GM23248 (cell line): Measurements from ENCODE around the gene SPINK6. TPM values are rescaled to one million over a fixed set of nuclear protein-coding genes. Genes with fewer than 3 reads are reported as not detected.

ENCODE experiments used
- DNase-seq: peaks from one replicate; pipeline ENCODE4 v3.0.0-alpha.2; 2015
- H2AFZ ChIP-seq: fragments of 200-600 bp; sonication (generic); 2 replicates; pipeline ENCODE4 v1.6.1; 2016; ENCODE audit warnings: antibody characterized with exemption
- H3F3A ChIP-seq: fragments of 200-600 bp; sonication (generic); 2 replicates; pipeline ENCODE4 v1.6.1; 2016; ENCODE audit warnings: mild to moderate bottlenecking, antibody characterized with exemption, mixed run types; ENCODE audit not compliant: insufficient read depth
- H3K27ac ChIP-seq: fragments of 200-600 bp; sonication (generic); 2 replicates; pipeline ENCODE4 v1.5.1; 2016; ENCODE audit warnings: mild to moderate bottlenecking
- H3K27me3 ChIP-seq: fragments of 200-600 bp; sonication (generic); replicated peaks from 2 replicates; pipeline ENCODE4 v1.6.1; 2016; ENCODE audit warnings: mild to moderate bottlenecking; ENCODE audit not compliant: insufficient read depth
- H3K36me3 ChIP-seq: fragments of 200-600 bp; sonication (generic); 2 replicates; pipeline ENCODE4 v1.6.1; 2016; ENCODE audit warnings: low read depth, mild to moderate bottlenecking
- H3K4me1 ChIP-seq: fragments of 200-600 bp; sonication (generic); 2 replicates; pipeline ENCODE4 v1.6.1; 2016; ENCODE audit warnings: mild to moderate bottlenecking; ENCODE audit not compliant: insufficient read depth
- H3K4me2 ChIP-seq: fragments of 200-600 bp; sonication (generic); one replicate; pipeline ENCODE4 v1.6.1; 2016; ENCODE audit warnings: mild to moderate bottlenecking; ENCODE audit not compliant: unreplicated experiment
- H3K4me3 ChIP-seq: fragments of 200-600 bp; sonication (generic); 2 replicates; pipeline ENCODE4 v1.5.1; 2016; ENCODE audit warnings: mild to moderate bottlenecking
- H3K79me2 ChIP-seq: fragments of 200-600 bp; sonication (generic); 2 replicates; pipeline ENCODE4 v1.6.1; 2016; ENCODE audit warnings: mild to moderate bottlenecking; ENCODE audit not compliant: insufficient read depth
- H3K9ac ChIP-seq: fragments of 200-600 bp; sonication (generic); 2 replicates; pipeline ENCODE4 v1.6.1; 2016; ENCODE audit warnings: mild to moderate bottlenecking
- H3K9me2 ChIP-seq: fragments of 200-600 bp; sonication (generic); 2 replicates; pipeline ENCODE4 v1.6.1; 2016; ENCODE audit warnings: mixed run types, mild to moderate bottlenecking, moderate library complexity; ENCODE audit not compliant: insufficient read depth
- H3K9me3 ChIP-seq: fragments of 200-600 bp; sonication (generic); one replicate; pipeline ENCODE4 v1.6.1; 2017; ENCODE audit warnings: low read depth
- H4K20me1 ChIP-seq: fragments of 200-600 bp; sonication (generic); 2 replicates; pipeline ENCODE4 v1.6.0; 2016; ENCODE audit not compliant: insufficient read depth
- EZH2 ChIP-seq: fragments of 200-600 bp; sonication (generic); IDR thresholded peaks from 2 replicates; pipeline ENCODE4 v1.6.1; 2018; ENCODE audit warnings: antibody characterized with exemption, mild to moderate bottlenecking; ENCODE audit not compliant: insufficient read depth, poor library complexity, severe bottlenecking
- EZH2phosphoT487 ChIP-seq: fragments of 200-600 bp; sonication (generic); IDR thresholded peaks from 2 replicates; pipeline ENCODE4 v1.6.1; 2018; ENCODE audit warnings: antibody characterized with exemption, moderate library complexity, mild to moderate bottlenecking, low read depth; ENCODE audit not compliant: insufficient read depth
- WGBS, 2 experiments: methylation state at CpG; one replicate each; pipeline ENCODE4 v1.1.6; 2015 to 2017; ENCODE audit warnings: low lambda C conversion rate in 2 of 2, low coverage in 1 of 2; ENCODE audit errors: missing lambda C conversion rate in 2 of 2; 5-methylcytosine and 5-hydroxymethylcytosine counted together
- in situ Hi-C: fragments of 300-500 bp; cut with MboI; formaldehyde crosslinking; loops from 2 replicates; pipeline ENCODE4 v1.15.0; 2020
- polyA plus RNA-seq: library from polyadenylated mRNA; unstranded; fragments of >200 nt; fragmentation: Nextera tagmentation; extraction: Ambion mirVana; gene quantifications from 2 replicates; pipeline ENCODE4 v1.2.1, GENCODE V29; 2016
- total RNA-seq: library from RNA; depleted of rRNA; stranded (reverse); fragments of >200 nt; shearing (Covaris generic); gene quantifications from 2 replicates; pipeline ENCODE4 v1.2.3, GENCODE V29; 2014

SPINK6 gene
- total and polyA plus RNA-seq, 2 experiments from 2014 or later = not detected

DNA sequence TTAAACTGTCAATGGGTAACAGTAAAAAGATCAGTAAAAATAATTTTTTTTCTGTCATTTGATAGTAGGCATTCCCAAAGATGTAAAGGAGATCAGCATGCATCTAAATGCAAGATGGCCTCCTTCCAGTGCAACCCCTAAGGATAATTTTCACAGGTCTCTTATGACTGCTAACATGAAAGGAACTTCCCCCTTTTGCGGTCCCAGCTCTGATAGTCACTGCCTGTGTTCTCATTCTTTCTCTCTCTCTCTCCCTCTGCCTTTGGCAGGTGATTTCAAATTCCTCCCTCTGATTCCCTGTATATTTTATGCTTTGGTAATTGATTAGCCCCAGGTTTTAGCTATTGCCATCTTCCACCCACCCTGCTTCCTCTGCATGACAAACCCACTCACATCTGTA, 25.6 kb upstream of the SPINK6 start:
- no peaks in the 10 kb centered on the region for H4K20me1 ChIP-seq
- 78 to 88% methylated on average over 1 of the region's 1 CpG for WGBS, 2 experiments
- DNase-seq = no peak
- no peak overlapping the region for H3K4me2 ChIP-seq
- no peaks in the 10 kb centered on the region for H3K36me3 ChIP-seq
- H2AFZ ChIP-seq = no peak overlapping the region
- no peaks in the 10 kb centered on the region for H3K9me3 ChIP-seq
- H3K27me3 ChIP-seq = peaks cover 4% of the 10 kb centered on the region; the same call in 1 of the 2 replicates
- H3F3A ChIP-seq = no peaks in the 10 kb centered on the region
- H3K79me2 ChIP-seq = no peaks in the 10 kb centered on the region
- H3K9ac ChIP-seq = no peak overlapping the region
- no peak for TF ChIP-seq EZH2
- no peak for TF ChIP-seq EZH2phosphoT487
- no peak overlapping the region for H3K4me3 ChIP-seq
- no peaks in the 10 kb centered on the region for H3K9me2 ChIP-seq
- no peaks in the 10 kb centered on the region for H3K4me1 ChIP-seq
- in situ Hi-C loops = loop anchor here (25.0 kb wide), 1 partner anchor 935 kb away; no protein-coding TSS in a partner anchor
- H3K27ac ChIP-seq = no peak overlapping the region

DNA sequence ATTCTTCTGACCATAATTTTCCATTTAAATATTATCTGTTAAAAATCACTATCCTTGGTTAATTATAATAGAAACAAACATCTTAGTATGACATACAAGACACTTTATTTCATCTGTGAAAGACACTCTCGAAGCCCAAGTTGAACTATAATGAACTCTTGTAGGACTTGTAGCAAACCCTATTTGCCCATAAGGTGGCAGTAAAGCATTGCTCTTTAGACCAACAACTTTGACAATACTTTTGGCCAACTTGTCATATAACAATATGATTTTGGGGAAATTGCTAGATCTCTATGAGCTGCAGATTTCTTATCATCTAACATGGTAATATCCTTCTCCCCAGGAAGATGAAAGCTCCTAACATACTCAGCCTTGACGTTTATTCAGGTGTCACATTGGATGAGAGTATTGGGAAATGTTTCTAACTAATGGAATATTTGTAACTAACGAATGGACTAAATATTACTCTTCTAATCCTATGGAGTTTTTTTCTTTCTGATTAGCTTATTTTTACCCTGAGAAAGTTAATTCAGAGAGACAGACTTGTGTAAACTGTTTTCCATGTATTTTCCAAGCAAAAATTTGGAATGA, 23.5 kb upstream of the SPINK6 start:
- in situ Hi-C loops = loop anchor here (25.0 kb wide), 1 partner anchor 933 kb away; no protein-coding TSS in a partner anchor
- WGBS, 2 experiments = 31 to 33% methylated on average over 3 of the region's 3 CpGs

DNA sequence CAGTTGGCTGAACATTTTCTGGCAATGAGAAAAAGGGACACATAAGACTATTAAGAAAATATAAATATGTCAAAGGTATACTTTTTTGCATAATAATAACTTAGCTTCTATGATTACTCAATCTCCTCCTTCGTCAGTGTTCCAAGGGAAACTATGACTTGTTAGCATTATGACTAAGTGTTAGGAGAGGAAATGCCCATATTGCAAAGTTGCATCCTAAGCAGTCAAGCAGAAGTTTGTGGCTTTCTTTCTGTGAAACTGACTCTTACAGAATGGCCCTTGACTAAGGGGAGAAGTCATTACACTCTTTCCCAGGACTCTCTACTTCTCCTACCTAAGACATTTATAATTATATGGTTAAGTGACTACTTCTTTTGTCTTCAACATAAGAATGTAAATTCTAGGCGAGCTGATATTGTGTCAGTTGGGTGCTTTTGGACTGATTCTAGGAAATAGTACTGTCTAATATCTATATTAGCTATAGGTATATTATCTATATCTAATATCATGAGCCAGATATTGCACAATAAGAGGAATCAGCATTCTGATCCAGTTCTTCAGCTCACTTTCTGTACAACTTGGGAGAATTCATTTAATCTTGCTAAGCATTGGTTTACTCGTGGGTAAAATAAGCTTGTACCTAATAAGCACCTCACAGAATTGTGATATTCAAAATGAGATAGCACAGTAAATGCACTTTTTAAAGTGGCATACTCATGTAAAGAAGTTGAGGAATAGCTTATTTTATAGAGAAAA, 16.4 kb upstream of the SPINK6 start:
- Histone ChIP-seq H3K27me3 (peaks cover 4% of the 10 kb centered on the region; the same call in 1 of the 2 replicates), H3K4me3 (no peak overlapping the region), H3K27ac (no peak overlapping the region), H3K79me2 (no peaks in the 10 kb centered on the region), H3K9me2 (no peaks in the 10 kb centered on the region), H3K9ac (no peak overlapping the region), H3K9me3 (no peaks in the 10 kb centered on the region), H3K4me2 (no peak overlapping the region), H3K4me1 (peaks cover 2% of the 10 kb centered on the region; the same call in 1 of the 2 replicates), H2AFZ (no peak overlapping the region), H4K20me1 (no peaks in the 10 kb centered on the region), H3K36me3 (no peaks in the 10 kb centered on the region), H3F3A (0 out of 2 replicates have a peak, but pooled peaks cover 4% of the 10 kb centered on the region)
- in situ Hi-C loops = loop anchor here (10.0 to 25.0 kb wide), 2 partner anchors 188 to 926 kb away; no protein-coding TSS in a partner anchor
- DNase-seq = peak; percentile 80
- WGBS, 2 experiments = 28 to 40% methylated on average over 3 of the region's 3 CpGs
- TF ChIP-seq EZH2phosphoT487 (no peak), EZH2 (no peak)

More for the DNA sequence above, 23.5 kb upstream of the SPINK6 start:
- Histone ChIP-seq H3K9me3 (no peaks in the 10 kb centered on the region), H3K27ac (no peak overlapping the region), H3F3A (no peaks in the 10 kb centered on the region), H4K20me1 (no peaks in the 10 kb centered on the region), H3K27me3 (peaks cover 4% of the 10 kb centered on the region; the same call in 1 of the 2 replicates), H3K36me3 (no peaks in the 10 kb centered on the region), H3K79me2 (no peaks in the 10 kb centered on the region), H3K9me2 (no peaks in the 10 kb centered on the region), H3K4me1 (no peaks in the 10 kb centered on the region), H3K4me2 (no peak overlapping the region), H3K9ac (no peak overlapping the region), H3K4me3 (no peak overlapping the region), H2AFZ (no peak overlapping the region)
- no peak for TF ChIP-seq EZH2
- no peak for TF ChIP-seq EZH2phosphoT487
- DNase-seq = peak; percentile 70

DNA sequence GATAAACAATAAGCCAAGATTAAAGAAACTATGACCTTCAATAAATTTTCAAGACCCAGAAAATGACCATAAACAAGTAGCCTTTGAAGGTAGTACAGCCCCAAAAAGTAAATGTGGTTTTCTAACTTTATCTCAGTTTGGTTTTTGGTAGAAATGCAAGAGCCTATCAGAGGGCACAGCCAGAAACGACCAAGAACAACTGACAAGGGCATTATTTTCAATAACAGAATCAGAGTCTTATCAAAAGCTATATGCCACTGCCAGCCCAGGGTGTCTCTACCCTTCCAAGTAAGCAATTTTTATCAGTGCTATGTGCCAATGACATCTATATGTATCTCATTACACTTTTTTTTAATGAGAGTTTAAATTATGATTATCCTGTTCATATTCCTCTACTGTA, 11.8 kb upstream of the SPINK6 start:
- Histone ChIP-seq H3F3A (0 out of 2 replicates have a peak, but pooled peaks cover 4% of the 10 kb centered on the region), H3K9me3 (no peaks in the 10 kb centered on the region), H3K27me3 (no peaks in the 10 kb centered on the region; the same call in 1 of the 2 replicates), H4K20me1 (no peaks in the 10 kb centered on the region), H3K9me2 (no peaks in the 10 kb centered on the region), H3K4me2 (no peak overlapping the region), H3K27ac (no peak overlapping the region), H3K79me2 (no peaks in the 10 kb centered on the region), H3K36me3 (no peaks in the 10 kb centered on the region), H3K4me3 (no peak overlapping the region), H3K4me1 (peaks cover under 1% of the 10 kb centered on the region; the same call in 1 of the 2 replicates), H3K9ac (no peak overlapping the region), H2AFZ (no peak overlapping the region)
- TF ChIP-seq EZH2 (no peak), EZH2phosphoT487 (no peak)
- in situ Hi-C loops = loop anchor here (25.0 kb wide), 1 partner anchor 921 kb away; no protein-coding TSS in a partner anchor
- DNase-seq = no peak
- WGBS, 2 experiments = 0 to 14% methylated on average over 1 of the region's 1 CpG
